Tongue (tissue), 2 donors: Measurements from ENCODE around the gene CSF1R. TPM values are rescaled to one million over a fixed set of nuclear protein-coding genes. Genes with fewer than 3 reads are reported as not detected.

Source experiments
- DNase-seq: peaks from one replicate; pipeline ENCODE4 v3.0.0-alpha.2; 2015
- total RNA-seq: library from RNA; depleted of rRNA; stranded (reverse); fragments of >200 nt; gene quantifications from one replicate; pipeline ENCODE4 v1.2.3, GENCODE V29; 2014

The CSF1R gene
- 21.6 TPM for total RNA-seq

- DNase-seq = no peak
Measured at GRCh38 chr5:150085950-150086715, at the start of gene CSF1R. Gene CSF1R (minus strand): TSS chr5:150086554. CDS start chr5:150086427, 127 bp downstream.

DNA sequence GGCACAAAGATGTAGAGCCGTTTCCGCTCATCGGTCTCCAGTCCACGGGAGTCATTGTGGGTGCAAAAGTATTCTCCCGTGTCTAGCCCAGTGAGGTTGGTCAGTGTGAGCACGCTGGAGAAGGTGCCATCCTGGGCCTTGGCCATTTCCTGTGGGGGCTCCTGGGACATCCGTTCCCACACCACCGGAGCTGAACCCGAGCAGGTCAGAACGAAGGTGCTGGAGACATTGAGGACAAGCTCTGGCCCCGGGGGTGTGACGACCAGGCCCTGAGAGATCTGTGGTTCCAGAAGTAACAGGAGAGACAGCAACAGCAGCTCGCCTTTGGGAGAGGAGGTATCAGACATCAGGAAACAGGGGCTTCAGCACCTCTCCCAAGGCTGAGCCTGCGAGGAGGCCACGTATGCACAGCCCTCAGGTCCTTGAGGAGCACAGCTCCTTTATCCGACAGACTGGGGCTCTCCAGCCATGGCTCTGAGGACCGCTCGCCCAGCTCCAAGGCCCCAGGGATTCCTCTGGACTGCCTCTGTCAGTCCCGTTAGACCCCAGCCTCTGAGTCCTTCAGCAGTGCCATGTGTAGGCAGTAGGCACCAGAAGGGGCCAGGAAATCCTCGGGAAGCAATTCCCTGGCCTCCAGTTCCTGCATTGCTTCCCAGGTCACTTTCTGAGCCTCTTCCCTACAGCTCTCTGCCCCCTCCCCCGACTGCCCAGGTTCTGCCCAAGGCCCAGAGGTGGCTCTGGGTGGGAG is 49.4 kb upstream of the CSF1R start:
- no peak for DNase-seq

- DNase-seq = no peak
Measured at GRCh38 chr5:150134198-150134588, 47.8 kb upstream of the CSF1R start.

DNA sequence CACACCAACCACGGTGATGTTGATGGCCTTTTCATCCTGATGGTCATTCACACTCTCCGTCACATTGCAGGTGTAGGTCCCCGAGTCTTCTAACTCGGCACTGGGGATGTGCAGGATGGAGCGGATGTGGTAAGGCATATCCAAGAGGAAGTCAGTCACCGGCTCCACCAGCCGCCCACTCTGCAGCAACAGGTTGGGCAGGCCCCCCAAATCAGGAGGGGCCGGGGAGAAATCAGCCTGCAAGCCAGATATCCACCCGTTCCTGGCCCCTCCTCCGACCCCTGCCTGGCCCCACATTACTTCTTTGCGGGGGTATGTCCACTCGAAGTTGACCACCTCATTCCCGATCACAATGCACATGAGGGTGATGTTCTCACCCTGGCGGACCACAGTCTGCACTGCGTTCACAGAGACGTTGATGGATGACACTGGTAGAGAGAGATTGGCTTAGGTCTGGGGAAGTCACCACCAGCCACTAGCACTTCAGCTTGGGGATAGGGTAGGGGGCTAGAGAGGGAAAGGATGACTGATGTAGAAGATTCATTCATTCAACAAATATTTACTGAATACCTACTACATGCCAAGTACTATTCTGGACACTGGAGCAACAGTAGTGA is 47.3 kb upstream of the CSF1R start:
- DNase-seq = no peak

DNA sequence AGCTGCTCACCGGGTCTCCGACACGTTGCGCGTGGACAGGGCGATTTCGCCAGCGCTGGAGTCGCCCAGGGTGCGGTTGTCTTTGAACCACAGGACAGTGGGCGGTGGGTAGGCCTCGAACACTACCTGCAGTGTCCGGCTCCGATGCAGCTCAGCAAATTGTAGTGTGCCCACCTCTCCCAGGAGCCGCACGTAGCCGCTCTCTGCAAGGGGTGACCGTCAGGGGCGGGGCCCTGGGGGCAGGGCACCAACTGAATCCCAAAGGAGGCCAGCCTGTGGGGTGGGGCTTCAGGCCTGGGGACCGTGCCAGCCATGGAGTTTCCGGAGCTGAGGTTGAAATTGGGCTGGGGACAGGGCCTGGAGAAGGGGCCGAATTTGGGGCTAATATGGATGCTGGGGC is 46.4 kb upstream of the CSF1R start:
- no peak for DNase-seq

GRCh38 chr5:150131978-150132694 is 45.8 kb upstream of the CSF1R start:
- DNase-seq = no peak

DNA sequence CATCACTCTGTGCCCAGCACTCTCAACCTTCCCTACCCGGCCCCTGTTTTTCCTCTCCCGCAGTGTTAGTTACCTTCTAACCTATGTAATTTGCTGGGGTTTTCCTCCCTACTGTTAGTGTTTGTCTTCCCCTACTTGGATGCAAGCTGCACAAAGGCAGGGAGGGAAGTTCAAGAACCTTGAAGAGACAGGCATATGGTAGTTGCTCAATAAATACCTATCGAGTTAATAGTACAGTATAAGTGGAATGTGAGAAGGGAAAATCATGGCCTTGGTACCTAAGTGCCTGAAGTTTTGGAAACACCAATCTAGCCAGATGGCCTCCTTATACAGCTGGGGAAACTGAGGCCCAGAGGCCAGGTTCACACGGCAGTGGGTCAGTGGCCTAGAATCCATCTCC is 45.1 kb upstream of the CSF1R start:
- DNase-seq = no peak

DNA sequence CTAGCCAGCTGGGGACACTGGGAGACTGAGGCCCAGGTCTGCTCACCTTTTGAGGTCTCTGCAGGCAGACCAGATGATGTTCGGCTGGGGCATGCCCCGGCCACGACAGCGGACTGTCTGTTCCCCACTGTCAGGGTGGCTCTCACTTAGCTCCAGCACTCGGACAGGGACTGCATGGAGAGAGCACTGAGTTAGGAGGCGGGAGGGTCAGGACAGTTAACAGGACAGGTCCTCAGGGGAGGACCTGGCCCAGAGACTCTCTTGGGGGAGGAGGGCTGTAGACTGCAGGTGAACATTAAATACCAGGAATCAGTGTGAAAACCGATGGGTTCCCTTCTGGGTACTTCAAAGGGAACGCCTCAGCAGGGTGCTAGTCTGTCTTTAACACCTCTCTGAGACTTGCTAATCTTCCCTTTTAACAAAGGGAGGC is 44.2 kb upstream of the CSF1R start:
- no peak for DNase-seq

- DNase-seq = peak; percentile 76
Measured at GRCh38 chr5:150129813-150130492, 43.6 kb upstream of the CSF1R start.

- no peak for DNase-seq
Measured at GRCh38 chr5:150129454-150129812, 43.1 kb upstream of the CSF1R start.

GRCh38 chr5:150126921-150127265 is 40.5 kb upstream of the CSF1R start:
- no peak for DNase-seq

DNA sequence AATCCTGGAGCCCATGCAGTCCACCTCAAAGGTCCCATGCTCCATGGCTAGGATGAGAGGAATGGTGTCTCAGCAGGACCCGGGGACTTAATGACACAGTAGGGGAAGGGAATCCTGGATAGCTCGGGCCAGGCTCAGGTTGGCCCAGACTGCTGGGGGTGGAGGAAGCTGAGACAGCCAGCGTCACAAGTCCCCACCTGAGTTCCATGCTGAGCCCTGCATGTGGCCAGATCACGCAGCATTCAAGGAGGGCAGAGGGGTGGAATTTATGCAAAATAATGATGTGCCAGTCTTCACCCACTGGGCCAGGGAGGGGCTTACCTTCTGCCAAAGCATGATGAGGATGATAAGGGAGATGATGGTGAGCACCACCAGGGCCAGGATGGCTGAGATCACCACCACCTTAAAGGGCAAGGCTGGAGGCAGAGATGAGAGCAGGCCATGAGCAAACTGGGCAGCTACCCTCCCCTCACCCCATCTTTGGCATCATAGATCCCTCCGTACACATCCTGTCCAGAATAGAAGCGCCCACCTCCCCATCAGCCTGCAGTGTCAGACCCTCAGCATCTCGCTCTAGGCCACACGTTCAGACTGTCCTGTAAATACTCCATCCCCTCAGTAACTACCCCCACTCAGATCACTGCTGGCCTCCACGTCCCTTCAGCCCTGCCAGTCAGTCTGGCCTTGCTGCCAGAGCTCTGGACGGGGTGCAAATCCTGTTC is 40.0 kb upstream of the CSF1R start:
- no peak for DNase-seq

DNA sequence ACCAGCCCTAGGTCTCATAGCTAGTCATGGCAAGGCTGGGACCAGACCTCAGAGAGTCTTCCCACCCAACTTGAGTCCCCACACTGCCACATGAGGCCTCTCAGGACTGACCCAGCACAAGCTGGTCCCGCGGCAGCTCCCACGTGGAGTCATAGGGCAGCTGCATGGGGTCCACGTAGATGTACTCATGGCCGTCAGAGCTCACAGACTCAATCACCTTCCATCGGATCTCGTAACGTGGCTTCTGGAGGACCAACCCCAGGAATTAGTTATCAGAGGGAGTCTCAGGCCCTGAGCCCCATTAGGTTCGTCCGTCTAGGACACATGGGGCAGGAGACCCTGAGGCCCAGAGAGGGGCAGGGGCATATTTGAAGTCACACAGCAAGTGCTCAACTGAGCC is 39.0 kb upstream of the CSF1R start:
- no peak for DNase-seq

DNA sequence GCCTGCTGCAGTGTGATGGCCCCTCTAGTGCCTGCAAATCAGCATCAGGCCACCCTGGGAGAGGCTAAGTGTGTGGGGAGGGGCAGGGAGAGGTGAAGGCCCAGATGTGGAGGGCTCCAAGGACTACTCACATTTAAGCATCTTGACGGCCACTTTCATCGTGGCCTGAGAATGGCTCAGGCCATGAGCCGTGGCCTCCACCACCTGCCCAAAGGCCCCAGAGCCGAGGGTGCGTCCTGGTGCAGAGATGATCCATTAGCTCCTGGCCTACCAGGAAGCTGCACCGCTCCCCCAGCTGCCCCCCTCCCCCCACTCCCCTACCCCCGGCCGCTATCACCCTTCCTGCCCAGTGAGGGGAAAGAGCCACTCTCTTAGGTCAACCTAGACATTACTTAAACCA is 38.2 kb upstream of the CSF1R start:
- DNase-seq = no peak

GRCh38 chr5:150124111-150124557 is 37.8 kb upstream of the CSF1R start:
- DNase-seq = no peak

DNA sequence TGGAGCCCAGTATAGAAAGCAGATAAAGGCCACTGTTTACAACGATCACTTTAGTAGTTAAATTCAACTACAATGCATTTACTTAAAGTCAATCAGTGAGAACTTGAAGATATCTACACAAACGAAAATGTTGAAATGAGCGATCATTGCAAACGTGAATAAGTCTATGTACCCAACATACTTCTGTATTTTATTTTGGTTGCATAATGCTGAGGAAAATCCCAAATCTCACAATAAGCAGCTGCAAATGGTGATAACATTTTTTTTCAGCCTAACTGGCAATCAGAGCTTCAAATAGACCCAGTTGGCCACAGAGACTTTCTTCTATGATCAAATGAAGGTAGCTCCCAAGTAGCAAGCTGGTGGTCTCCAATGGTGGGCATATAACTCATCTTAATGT is 37.2 kb upstream of the CSF1R start:
- DNase-seq = no peak

- DNase-seq = no peak
Measured at GRCh38 chr5:150122536-150123481, 36.5 kb upstream of the CSF1R start.

DNA sequence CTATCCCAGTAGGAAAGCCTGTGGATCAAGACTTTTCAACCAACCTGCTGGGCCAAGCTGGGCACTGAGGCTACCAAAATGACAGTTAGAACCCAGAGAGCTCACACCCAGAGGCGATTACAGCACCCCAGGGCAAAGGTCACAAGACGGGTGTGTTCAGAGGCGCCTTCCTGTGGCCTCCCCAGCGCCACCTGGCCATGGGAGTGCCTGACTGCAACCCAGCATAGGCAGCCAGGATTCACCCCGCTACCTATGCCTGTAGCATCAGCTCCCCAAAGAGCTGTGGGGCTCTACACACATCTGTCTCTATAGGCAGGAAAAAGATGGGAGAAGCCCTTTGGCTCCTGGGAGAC is 35.8 kb upstream of the CSF1R start:
- DNase-seq = no peak

GRCh38 chr5:150121448-150122157 is 35.2 kb upstream of the CSF1R start:
- DNase-seq = no peak
